GM23338 (cell line): Measurements from ENCODE around the gene TENM4. TPM values are rescaled to one million over a fixed set of nuclear protein-coding genes. Genes with fewer than 3 reads are reported as not detected.

Experiments
- ATAC-seq: fragments of 200-7000 bp; cut with Tn5 transposase; 3 replicates; pipeline ENCODE4 v1.9.1; 2020
- DNase-seq: peaks from one replicate; pipeline ENCODE4 v3.0.0-alpha.2; 2015; ENCODE audit warnings: low spot score
- H2AFZ ChIP-seq: fragments of 200-600 bp; sonication (generic); 2 replicates; pipeline ENCODE4 v1.8.0; 2016; ENCODE audit warnings: antibody characterized with exemption, mild to moderate bottlenecking, moderate library complexity
- H3F3A ChIP-seq: fragments of 200-600 bp; sonication (generic); replicated peaks from 2 replicates; pipeline ENCODE4 v1.8.0; 2017; ENCODE audit warnings: antibody characterized with exemption, mixed run types, low read depth
- H3K27ac ChIP-seq: fragments of 200-600 bp; sonication (generic); 2 replicates; pipeline ENCODE4 v1.6.1; 2016; ENCODE audit warnings: low read depth
- H3K27me3 ChIP-seq: fragments of 200-600 bp; sonication (generic); 2 replicates; pipeline ENCODE4 v1.8.0; 2016; ENCODE audit warnings: mild to moderate bottlenecking, mixed run types, moderate library complexity; ENCODE audit not compliant: insufficient read depth
- H3K36me3 ChIP-seq: fragments of 200-600 bp; sonication (generic); 2 replicates; pipeline ENCODE4 v1.8.0; 2016; ENCODE audit warnings: mild to moderate bottlenecking; ENCODE audit not compliant: insufficient read depth
- H3K4me1 ChIP-seq: fragments of 200-600 bp; sonication (generic); 2 replicates; pipeline ENCODE4 v1.8.0; 2016; ENCODE audit warnings: mild to moderate bottlenecking, moderate library complexity; ENCODE audit not compliant: insufficient read depth
- H3K4me2 ChIP-seq: fragments of 200-600 bp; sonication (generic); 2 replicates; pipeline ENCODE4 v1.7.1; 2017; ENCODE audit warnings: mixed run types
- H3K4me3 ChIP-seq: fragments of 200-600 bp; sonication (generic); 2 replicates; pipeline ENCODE4 v1.6.1; 2016; ENCODE audit warnings: mixed run types
- H3K79me2 ChIP-seq: fragments of 200-600 bp; sonication (generic); replicated peaks from 2 replicates; pipeline ENCODE4 v1.8.0; 2017; ENCODE audit warnings: mild to moderate bottlenecking; ENCODE audit not compliant: insufficient read depth
- H3K9me2 ChIP-seq: fragments of 200-600 bp; sonication (generic); 2 replicates; pipeline ENCODE4 v1.8.0; 2017; ENCODE audit not compliant: insufficient read depth
- H4K20me1 ChIP-seq: fragments of 200-600 bp; sonication (generic); replicated peaks from 2 replicates; pipeline ENCODE4 v1.8.0; 2017; ENCODE audit warnings: mild to moderate bottlenecking; ENCODE audit not compliant: insufficient read depth
- H3K27ac Mint-ChIP-seq: 2 replicates; pipeline ENCODE4 v1.8.0; 2020; ENCODE audit warnings: inconsistent platforms, mild to moderate bottlenecking, moderate library complexity, mixed read lengths
- H3K27me3 Mint-ChIP-seq: 3 replicates; pipeline ENCODE4 v1.8.0; 2022; ENCODE audit warnings: low read depth, mild to moderate bottlenecking, moderate library complexity, mixed read lengths, inconsistent platforms; ENCODE audit not compliant: insufficient read depth, poor library complexity
- H3K36me3 Mint-ChIP-seq: 3 replicates; pipeline ENCODE4 v1.8.0; 2021; ENCODE audit warnings: low read depth, mild to moderate bottlenecking, inconsistent platforms, moderate library complexity, mixed read lengths
- H3K4me1 Mint-ChIP-seq: 3 replicates; pipeline ENCODE4 v1.8.0; 2020; ENCODE audit warnings: mild to moderate bottlenecking, inconsistent platforms, mixed read lengths
- H3K4me3 Mint-ChIP-seq: 3 replicates; pipeline ENCODE4 v1.8.0; 2021; ENCODE audit warnings: moderate library complexity, mild to moderate bottlenecking, inconsistent platforms, mixed read lengths
- H3K9me3 Mint-ChIP-seq: 3 replicates; pipeline ENCODE4 v1.8.0; 2020; ENCODE audit warnings: moderate library complexity, mild to moderate bottlenecking, inconsistent platforms, mixed read lengths
- CREB1 ChIP-seq: fragments of 250-450 bp; sonication (Bioruptor Pico); IDR thresholded peaks from 2 replicates; pipeline ENCODE4 v1.5.0; 2020; ENCODE audit warnings: low read depth, mild to moderate bottlenecking, moderate library complexity
- EZH2 ChIP-seq: fragments of 200-600 bp; sonication (generic); IDR thresholded peaks from one replicate; pipeline ENCODE4 v1.8.0; 2017; ENCODE audit warnings: antibody characterized with exemption, mild to moderate bottlenecking, low read depth; ENCODE audit not compliant: unreplicated experiment
- NANOG ChIP-seq: IDR thresholded peaks from 2 replicates; pipeline ENCODE4 v1.6.1; 2016; ENCODE audit warnings: antibody characterized with exemption, borderline replicate concordance
- POLR2AphosphoS5 ChIP-seq: IDR thresholded peaks from 2 replicates; pipeline ENCODE4 v1.6.1; 2016; ENCODE audit warnings: antibody characterized with exemption, low read depth
- REST ChIP-seq: IDR thresholded peaks from one replicate; pipeline ENCODE4 v1.6.1; 2018; ENCODE audit warnings: antibody characterized with exemption; ENCODE audit not compliant: unreplicated experiment
- STAT1 ChIP-seq: IDR thresholded peaks from one replicate; pipeline ENCODE4 v1.6.1; 2016; ENCODE audit warnings: antibody characterized with exemption; ENCODE audit not compliant: unreplicated experiment
- ZNF331 ChIP-seq: fragments of 250-450 bp; sonication (Bioruptor Pico); IDR thresholded peaks from 2 replicates; pipeline ENCODE4 v1.5.0; 2020; ENCODE audit warnings: low read depth, mild to moderate bottlenecking, moderate library complexity
- ZNF462 ChIP-seq: fragments of 250-450 bp; sonication (Bioruptor Pico); IDR thresholded peaks from 2 replicates; pipeline ENCODE4 v1.5.0; 2020; ENCODE audit warnings: mild to moderate bottlenecking, moderate library complexity
- polyA plus RNA-seq: library from polyadenylated mRNA; unstranded; fragments of >200 nt; fragmentation: Nextera tagmentation; extraction: Ambion mirVana; gene quantifications from 2 replicates; pipeline ENCODE4 v1.2.1, GENCODE V29; 2016
- total RNA-seq: library from RNA; depleted of rRNA; stranded (reverse); fragments of >200 nt; shearing (Covaris generic); gene quantifications from 2 replicates; pipeline ENCODE4 v1.2.3, GENCODE V29; 2014

The TENM4 gene
- total and polyA plus RNA-seq, 2 experiments from 2014 or later, result 7.3 TPM

GRCh38 chr11:78605296-78605695 is 835.5 kb downstream of the TENM4 start:
- no peaks in the 10 kb centered on the region for H3K36me3 Mint-ChIP-seq
- H3K27ac Mint-ChIP-seq, result no peak overlapping the region; the same call in 1 of the 2 replicates
- peaks cover 6% of the 10 kb centered on the region; the same call in 2 of the 3 replicates for H3K4me1 Mint-ChIP-seq
- Histone ChIP-seq H3K4me1 (0 out of 2 replicates have a peak, but pooled peaks cover 3% of the 10 kb centered on the region), H3K9me2 (peaks cover 7% of the 10 kb centered on the region; the same call in 1 of the 2 replicates), H3K4me2 (no peak overlapping the region), H3K27me3 (no peaks in the 10 kb centered on the region), H3K36me3 (no peaks in the 10 kb centered on the region), H4K20me1 (no peaks in the 10 kb centered on the region), H3K79me2 (no peaks in the 10 kb centered on the region), H3K4me3 (no peak overlapping the region), H2AFZ (peak overlapping the region; percentile 3; the same call in 1 of the 2 replicates), H3K27ac (no peak overlapping the region), H3F3A (no peaks in the 10 kb centered on the region)
- no peak overlapping the region for H3K4me3 Mint-ChIP-seq
- ATAC-seq (no peak), DNase-seq (no peak)
- TF ChIP-seq REST (no peak), EZH2 (no peak), ZNF462 (no peak), ZNF331 (CRISPR knock-in tag) (no peak), POLR2AphosphoS5 (no peak), CREB1 (CRISPR knock-in tag) (no peak), STAT1 (no peak), NANOG (no peak)
- peaks cover 2% of the 10 kb centered on the region for H3K27me3 Mint-ChIP-seq
- no peaks in the 10 kb centered on the region; the same call in 2 of the 3 replicates for H3K9me3 Mint-ChIP-seq
